GM18519 (cell line): Measurements from ENCODE around the gene MED13L.

Experiments
- ATAC-seq: cut with Tn5 transposase; IDR thresholded peaks from one replicate; pipeline ENCODE4 v1.9.1; 2021; ENCODE audit warnings: mild to moderate bottlenecking, moderate library complexity; ENCODE audit not compliant: unreplicated experiment, low FRiP score

MED13L gene

DNA sequence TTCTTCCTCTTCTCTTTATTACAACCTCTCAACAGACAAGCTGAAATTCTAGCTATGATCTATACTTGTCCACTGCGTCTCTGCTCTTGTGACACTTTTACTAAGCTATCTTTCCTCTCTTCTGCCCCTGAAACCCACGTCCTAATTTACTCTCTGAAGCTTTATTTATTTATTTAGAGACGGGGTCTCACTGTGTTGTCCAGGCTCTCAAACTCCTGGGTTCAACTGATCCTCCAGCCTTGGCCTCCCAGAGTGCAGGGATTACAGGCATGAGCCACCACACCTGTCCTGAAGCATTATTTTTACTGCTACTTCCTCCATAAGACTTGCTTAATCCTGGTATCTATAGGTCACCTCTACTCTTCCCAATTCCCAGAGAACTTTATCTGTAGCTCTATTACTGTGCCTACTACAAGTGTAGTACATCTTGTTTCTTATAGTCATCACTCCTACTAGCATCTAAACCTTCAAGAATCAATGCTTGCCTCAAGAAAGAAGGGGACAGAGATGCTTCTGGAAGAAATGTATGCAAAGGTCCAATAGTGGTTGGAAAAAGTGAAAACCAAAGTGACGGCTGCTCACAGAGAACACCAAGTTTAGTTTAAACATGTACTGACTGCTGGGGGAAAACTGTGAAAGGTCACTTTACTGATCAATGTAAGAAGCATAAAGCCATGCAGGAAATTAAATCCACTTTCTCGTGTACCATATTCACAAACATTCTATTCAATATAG lies 61.3 kb downstream of the MED13L start:
- ATAC-seq: no peak

DNA sequence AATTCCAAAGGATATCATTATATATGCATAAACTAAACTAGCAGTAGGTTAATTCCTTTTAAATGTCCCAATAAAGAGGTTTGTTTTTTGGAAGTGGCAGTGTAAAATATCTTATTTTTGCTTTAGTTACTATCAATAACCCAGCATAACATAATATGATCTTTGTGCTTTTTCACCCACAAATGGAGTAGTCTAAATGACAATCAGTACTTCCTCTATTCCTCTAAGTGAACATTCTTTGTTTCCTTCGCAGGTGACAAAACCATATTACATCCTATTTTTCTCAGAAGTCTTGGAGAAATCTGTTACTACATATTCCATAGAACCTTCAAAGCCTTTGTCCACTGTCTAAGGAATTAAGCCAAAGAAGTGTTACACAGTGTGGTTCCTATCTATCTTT lies 62.5 kb downstream of the MED13L start:
- no peak for ATAC-seq

DNA sequence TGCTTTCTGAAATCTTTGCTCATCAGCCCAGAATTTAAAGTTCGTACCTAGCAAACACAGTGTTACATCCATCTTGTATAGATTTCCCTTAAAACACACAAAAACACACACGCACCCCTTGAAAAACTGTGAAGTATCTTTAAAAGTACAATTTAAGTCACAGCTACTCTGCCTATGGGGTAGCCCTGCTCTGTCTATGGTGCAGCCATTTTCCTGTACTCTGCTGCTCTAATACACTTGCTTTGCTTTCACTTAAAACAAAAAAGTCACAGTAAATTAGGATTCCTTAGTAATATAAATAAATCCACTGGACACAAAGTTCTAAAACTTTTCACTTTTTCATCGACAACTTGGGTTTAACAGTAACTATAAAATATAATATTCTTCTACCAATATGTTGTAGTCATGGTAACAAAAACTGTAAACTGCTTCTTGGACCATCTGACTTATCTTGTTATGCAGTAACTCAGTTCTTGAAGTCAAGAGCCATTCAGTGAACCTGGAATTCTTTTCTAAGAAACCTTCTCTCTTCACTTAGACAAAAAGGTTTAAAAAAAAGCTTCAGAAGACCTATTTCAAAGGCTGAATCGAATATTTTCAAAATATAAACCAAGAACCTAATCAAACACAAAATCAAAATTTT lies 63.5 kb downstream of the MED13L start:
- no peak for ATAC-seq

DNA sequence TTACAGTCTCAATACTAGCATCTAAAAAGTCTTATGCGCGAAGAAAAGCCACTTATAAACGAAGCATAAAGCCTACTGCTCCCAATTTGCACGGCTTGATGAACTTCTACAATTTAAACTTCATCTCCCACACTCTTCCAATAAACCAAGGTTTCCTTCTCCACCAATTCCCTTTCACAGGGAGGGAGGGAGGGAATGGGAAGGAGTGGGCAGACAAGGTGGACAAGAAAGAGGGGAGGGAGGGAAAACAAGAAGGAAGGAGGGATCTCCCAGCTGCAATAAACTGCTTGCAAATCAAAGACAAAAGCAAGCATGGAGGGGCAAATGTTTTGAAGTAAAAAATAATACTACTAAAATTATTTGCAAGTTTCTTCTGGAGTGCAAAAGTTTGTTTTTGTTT lies 64.5 kb downstream of the MED13L start:
- no peak for ATAC-seq

DNA sequence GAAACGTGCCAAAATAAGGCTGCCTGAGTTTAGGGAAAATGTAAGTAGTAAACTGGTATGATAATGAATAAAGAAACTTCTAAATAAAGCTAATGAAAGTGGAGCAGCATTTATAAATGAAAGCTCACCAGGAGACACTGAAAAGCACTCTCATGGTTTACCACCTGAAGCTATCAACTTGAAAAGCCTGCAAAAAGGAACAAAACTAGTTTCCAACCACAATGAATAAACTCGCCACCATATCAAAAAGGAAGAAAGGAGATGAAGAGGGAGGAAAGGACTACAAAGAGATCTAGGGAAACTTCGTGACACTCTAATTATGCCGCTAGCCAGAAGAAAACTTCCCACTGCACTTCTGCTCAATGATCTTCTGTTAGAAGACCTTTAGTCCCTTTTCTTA lies 66.7 kb downstream of the MED13L start:
- ATAC-seq: no peak

DNA sequence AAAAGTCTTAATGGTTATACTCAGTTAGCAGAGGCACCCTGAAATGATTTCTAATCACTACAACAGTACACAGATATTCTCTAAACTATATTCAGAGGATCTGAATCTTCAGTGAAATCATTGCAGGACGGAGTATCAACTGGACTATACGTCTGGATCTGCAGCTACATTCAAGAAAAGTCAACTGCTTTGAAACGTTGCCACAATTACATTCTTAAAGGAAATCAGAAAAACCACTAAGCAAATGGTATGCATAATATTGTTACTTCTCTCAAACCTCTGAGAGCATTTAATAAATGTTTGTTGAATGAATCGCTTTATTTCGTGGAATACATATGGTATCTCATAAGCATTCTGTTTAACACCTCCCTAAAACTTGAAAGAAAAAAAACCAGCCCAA lies 67.4 kb downstream of the MED13L start:
- ATAC-seq: no peak

DNA sequence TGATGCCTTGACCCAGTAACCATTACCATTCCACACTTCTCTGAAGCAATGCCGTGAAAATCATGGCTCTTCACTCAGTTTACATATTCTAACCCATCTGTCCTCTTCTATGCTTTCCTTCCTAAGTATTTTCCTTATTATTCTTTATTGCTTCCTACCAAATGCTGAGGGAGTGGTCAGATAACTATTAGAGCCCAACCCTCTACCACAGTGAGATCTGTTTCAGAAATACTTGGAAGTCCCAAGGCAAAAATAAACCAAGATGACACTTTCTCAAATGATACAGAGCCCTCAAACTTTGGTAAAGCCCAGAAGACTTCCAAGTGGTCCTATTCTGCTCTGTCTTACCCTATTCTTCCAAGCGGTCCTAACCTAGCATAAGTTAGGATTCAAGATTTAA lies 68.0 kb downstream of the MED13L start:
- ATAC-seq: no peak

DNA sequence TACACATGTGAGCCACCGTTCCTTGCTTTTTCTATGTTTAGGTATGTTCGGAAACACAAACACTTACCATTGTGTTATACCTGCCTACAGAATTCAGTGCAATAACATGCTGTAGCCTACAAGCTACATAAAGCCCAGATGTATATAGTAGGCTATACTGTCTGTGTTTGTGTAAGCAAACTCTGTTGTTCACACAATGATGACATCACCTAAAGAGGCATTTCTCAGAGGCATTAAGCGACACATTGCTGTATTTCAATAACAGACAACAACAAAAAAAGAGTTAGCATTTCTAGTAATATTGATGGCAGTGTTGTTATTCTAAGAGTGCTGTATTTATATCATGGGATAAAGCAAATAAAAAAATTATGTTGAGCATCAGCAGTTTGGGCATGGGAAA lies 70.2 kb downstream of the MED13L start:
- no peak for ATAC-seq

DNA sequence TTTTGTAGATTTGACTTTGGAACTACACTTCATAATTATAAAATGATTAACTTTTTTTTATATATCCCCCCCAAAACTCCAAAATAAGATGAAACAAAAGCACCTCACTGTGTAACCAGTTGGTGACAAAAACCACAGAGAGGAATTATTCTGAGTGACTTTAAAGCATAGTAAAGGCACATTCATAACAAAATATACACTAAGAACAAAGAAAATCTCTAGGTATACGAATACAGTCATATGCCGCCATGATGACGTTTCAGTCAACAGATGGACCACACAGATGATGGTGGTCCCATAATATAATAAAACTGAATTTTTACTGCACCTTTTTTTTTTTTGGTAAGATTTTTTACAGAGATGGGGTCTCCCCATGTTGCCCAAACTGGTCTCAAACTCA lies 70.7 kb downstream of the MED13L start:
- ATAC-seq: no peak

DNA sequence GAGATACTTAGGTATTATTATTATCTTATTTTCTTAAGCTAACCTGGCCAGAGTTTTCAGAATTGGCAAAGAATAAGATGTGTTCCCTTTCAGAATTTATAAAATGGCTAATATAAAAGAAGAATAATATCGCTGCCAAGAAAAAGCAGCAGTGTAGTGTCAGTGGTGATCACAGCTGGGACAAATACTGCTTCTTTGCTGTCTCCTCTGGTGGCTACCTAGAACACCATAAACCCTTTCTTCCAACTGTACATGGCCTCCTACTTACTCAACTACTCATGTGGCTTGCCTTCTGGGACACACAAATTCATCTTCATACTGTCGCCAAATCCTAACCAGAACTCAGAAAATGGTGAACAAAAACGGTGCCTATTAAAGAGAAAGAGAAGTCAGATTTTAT lies 72.7 kb downstream of the MED13L start:
- ATAC-seq: no peak

DNA sequence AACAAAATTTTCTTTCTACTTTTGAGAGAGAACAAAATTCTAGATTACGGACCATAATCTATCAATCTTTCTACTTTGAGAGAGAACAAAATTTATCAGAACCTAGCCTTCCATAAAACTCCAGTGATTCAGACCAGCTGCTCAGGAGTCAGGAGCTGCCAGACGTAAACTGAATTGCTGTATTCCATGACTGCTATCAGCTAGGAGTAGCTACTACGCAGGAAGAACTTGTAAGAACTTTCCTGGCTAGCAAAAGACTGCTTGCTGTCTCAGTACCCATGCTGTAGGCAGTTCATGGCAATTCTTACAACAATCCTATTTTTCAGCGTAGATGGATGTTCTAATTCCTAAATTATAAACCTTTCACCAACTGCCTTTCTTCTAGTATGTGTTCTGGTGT lies 73.3 kb downstream of the MED13L start:
- ATAC-seq: no peak

DNA sequence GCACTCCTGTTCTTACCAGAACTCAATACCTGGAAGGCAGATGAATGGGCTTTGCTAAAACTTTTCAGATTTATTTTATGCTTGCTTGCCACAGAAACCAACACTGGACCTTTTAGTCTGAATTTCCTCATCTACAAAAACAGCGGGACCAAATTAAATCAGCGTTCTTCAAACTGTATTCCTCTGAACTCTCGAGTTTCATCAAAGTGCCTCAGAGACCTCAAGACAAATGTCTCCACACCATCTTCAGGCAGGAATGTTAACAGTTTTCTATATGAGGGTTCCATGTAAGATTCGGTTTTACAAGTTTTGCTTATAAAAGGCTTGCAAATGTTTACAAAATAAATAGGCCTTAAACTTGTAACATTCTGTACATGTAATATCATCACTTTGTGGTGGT lies 74.6 kb downstream of the MED13L start:
- no peak for ATAC-seq

DNA sequence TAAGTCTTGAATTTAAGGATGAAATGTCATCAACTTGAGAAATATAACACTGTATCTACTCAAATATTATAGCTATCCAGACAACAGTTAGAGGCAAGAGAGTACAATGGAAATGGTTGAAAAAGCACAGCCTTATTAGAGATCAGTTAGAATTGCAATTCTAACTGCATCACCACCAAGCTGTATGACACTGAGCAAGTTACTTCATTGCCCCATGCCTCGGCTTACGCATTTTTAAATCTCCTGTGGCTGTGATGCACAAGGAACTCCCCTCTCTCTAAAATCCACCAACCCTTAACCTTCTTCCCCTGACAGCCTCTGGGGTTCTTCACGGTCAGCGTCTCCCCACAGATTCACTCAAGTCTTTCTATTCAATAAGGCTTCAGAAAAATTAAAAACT lies 75.1 kb downstream of the MED13L start:
- no peak for ATAC-seq

DNA sequence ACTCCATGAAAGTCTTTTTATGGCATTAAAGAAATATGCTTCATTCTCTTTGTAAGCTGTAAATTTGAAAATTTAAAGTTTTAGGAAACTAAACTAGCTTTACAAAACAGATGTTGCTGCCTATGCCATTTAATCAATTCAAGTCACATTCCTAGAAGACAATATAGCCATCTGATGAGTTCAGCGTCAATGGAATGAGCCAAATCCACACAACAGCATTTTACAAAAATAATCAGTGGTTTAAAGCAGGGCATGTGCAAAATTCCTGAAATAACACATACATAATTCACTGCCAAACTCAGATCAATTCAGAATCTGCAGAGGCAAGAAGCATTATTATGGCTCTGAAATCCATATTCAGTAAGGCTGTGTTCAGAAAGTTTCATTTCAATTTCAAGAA lies 75.6 kb downstream of the MED13L start:
- no peak for ATAC-seq

DNA sequence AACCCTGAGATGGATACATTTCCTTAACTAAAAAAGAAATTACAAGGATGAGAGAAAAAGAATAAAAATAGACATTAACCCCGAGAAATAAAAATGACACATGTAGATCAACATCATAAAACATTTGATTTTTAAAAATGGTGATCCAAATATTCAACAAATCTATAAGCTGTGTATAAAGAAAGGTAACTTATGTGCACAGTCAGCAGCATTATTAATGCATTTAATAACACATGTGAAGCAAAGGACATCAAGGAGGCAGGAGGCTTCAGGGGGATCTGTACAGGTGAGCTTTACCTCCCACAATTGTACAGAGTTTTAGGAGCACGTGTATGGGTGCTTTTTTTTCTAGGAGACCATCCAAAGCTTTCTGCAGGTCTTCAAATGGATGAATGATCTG lies 76.1 kb downstream of the MED13L start:
- no peak for ATAC-seq

DNA sequence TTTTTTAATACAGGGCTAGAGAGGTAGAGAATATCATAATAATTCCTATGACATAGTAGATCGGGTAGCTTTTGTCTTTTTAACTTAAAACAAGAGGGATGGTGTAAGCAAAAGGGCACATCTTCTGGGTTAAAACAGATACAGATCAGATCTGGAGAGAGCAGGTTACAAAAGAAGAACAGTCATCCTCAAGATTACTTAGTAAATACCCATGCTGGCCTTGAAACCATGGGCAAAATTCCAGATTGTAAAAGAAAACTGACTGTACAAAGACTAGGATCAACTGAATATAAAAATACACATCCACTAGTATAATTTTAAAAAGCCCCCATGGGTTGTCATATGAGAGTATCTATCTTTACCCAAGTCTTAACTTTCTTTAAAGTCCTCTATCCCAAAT lies 76.7 kb downstream of the MED13L start:
- ATAC-seq: no peak

DNA sequence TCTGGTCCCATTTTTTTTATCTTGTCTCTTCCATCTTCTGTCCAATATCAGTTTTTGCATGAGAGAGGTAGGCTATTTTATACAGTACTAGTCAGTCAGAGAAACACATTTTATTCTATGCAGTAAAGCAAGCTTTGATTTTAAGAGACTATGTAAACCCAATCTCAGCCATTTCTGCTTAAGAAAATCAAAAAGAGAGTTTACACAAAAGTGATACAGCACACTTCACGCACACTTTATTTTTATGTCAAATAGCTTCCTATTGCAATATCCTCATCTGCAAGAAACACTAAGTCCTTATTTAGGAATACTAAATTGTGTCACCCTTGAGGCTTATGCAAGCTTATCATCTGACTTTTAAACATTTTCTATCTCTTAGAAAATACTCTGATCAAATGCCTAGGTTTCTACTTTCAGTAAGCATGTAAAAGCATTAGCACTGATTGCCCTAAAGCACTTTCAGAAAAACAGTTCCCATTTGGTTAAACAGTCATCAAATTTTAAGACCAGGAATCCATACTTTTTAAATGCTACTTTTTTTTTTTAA lies 78.3 kb downstream of the MED13L start:
- no peak for ATAC-seq

DNA sequence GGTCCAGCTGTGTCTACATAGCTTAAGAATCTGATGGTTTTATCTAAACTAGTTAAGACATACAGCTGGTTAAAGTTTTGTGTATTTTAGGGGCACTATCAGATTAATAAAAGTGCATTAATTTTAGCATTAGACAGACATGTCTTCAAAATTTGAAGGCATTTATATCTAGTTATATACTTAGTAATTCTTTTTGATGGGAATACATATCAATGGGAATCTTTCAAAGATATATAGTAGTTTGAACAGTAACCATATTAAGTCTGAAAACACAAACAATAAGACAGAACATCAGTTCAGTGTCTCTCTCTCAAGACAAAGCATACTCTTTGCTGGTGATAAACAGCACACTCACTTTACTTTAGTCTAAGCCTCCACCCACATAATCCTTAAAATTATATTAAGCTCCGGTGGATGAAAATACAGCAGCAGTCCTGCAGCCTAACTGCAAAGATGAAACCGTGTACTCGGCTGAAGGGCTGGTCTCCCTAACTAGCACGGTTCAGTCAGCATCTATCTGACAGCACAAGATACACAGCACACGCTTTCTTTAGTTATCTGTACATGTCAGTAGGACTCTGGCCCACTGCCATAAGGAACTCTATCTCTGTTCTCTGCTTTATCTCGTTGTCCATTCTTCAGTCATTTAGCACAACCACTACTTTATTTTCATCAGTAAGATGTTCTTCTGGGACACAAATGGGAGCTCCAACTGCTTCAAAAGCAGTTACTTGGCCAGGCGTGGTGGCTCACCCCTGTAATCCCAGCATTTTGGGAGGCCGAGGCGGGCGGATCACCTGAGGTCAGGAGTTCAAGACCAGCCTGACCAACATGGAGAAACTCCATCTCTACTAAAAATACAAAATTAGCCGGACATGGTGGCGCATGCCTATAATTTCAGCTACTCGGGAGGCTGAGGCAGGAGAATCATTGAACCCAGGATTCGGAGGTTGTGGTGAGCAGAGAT lies 80.5 kb downstream of the MED13L start:
- ATAC-seq: no peak

DNA sequence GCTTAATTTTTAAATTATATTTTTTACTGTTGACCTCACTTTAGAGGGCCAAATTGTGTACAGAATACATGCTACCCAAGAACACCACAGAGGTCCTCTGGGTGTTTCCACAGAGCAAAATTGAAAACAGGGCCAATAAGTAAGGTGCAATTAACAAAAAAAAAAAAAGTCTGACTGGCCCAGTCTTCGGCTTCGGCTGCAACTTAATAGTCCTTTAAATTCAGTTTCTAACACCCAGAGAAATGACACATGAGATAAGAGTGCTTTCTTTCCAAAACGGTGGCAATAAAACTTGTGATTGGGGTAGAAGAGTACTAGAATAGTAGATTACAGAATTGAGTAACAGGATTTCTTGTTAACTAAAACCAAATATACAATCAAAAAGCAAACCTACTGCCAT lies 81.3 kb downstream of the MED13L start:
- no peak for ATAC-seq

DNA sequence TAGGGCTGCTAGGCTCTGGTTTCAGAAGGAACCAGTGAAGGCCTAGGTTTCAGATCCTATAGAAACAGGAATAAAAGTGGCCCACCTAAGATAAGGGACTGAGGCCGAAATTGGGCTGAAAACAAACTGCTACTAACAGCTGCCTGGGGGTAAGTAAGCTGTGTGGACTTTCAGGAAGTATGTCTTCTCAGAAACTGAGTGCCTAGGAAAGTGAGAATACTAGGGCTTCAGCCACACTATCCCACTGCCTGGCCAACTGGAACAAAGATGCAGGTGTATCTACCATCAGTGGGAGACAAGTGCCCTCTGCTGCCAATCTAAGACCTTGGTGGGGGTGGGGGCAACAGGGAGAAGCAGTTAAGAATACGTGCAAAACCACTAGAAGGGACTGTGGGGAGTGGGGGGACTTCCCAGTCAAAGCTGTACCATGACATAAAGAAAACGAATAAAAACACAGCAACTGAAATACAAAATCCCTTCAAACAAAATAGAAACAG lies 82.5 kb downstream of the MED13L start:
- peak; percentile 69 for ATAC-seq

DNA sequence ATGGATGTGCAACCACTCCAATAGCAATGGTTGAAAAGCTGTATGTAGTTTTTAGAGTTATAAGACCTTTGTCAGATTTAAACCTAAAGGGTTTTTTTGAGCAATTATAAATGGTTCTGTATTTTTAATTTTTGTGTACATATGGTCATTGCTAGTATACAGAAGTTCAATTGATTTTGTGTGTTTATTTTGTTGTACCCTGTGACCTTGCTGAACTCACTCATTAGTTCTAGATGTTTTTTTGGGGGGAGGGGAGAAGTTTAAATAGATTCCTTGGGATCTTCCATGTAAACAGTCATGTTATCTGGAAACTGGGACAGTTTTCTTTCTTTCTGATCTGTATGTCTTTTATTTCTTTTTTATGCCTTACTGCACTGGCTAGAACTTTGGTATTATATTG lies 87.8 kb downstream of the MED13L start:
- ATAC-seq: no peak
